DMS114 treated with DMSO at 0.1 percent for 48 hours (cell line): ENCODE measurements around the gene PODXL2.

Experiments
- DNase-seq: peaks from one replicate; lab custom pipeline; 2025; ENCODE audit not compliant: unreplicated experiment; lab: John Stamatoyannopoulos, UW

The PODXL2 gene

DNA sequence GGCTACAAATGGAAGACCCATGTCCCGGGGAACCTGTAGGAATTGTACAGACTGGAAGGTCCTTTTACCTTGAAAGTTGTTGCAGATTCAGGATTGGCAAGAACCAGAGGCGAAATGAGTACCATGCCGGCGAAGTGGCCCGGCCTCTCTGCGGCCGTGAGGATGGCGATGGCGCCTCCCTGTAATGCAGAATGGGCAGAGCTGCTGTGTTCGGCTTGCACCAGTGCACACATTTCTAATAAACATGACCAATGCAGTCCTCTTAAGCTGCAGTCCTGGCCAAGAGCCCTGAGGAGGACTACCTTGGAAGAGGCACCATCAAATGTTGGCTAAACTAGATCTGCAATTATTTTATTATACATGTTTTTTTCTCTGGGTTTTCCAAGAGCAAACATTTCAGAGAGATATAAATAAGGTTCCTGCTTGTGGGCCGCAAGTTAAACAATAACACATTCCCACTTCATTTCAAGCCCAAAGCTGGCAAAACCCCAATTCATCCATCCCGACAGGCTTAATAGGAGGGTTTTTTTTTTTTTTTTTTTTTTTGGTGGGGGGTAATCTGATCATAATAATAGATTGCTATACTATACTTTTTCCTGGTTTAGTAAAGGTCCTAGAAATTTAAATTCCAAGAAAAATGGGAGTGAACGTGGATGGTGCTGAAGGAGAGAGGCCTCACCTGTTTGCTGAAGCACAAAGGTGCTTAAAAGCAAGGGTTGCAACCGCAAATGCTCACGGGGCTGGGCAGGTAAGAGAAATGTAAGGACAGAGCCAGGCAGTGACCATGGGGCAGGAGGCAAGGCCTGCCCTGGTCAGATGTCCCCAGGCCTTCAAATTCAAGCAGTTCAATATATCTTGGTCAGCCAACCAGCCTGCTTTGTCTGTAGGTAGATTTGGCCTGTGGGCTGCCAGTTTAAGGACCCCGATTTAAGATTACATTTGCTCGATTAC, 92.3 kb downstream of the PODXL2 start:
- no peak for DNase-seq

DNA sequence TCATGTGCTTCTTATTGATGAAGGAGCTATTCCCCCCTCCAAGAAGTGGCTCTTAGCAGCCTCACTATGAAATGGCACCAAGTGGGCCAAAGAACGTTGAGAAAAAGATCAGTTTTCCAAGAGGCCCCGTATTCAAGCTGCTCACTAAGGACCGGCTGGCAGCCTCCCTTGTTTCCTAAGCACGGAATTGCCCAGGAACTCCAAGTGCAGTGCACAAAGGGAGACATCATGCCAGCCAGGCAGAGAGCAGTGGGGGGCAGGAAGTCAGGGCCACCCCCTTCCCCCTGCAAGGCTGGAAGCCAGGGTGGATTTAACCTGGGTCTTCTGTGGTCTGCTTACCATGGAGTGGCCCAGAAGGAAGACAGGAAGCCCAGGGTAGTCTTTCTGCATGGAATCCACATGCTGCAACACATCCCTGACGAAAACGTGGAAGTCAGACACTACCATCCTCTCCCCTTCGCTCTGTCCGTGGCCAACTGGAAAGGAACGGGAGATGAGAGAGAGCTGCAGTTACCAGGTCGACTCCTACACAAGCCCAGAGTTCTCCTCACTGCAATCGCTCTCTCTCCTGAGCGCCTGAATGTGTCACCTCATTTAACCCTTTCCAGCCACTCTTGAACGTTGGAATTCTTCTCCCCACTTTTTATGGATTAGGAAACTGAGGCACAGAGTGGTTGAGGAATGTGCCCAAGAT, 93.3 kb downstream of the PODXL2 start:
- no peak for DNase-seq
